HepG2 (cell line): Measurements from ENCODE around the gene PIK3CG. TPM values are rescaled to one million over a fixed set of nuclear protein-coding genes. Genes with fewer than 3 reads are reported as not detected.

ENCODE experiments used
- ATAC-seq: fragments of 200-7000 bp; cut with Tn5 transposase; 3 replicates; pipeline ENCODE4 v1.9.1; 2020; ENCODE audit warnings: mild to moderate bottlenecking, moderate library complexity
- BruUV-seq: library from RNA; stranded (reverse); fragments of 400-500 nt; replicated peaks from 2 replicates; lab custom pipeline; 2021; lab: Mats Ljungman, UMichigan
- CTCF ChIA-PET: fragments of 300-600 bp; formaldehyde crosslinking; extraction: SDS; loops from one replicate; lab custom pipeline; 2021; ENCODE audit warnings: low total read pairs, inconsistent platforms, low intra/inter-chr PET ratio; lab: Yijun Ruan, JAX
- POLR2A ChIA-PET: fragments of 350-600 bp; sonication (Branson Sonifier 250); formaldehyde crosslinking; loops from one replicate; lab custom pipeline; 2020; ENCODE audit warnings: antibody characterized with exemption, inconsistent platforms; lab: Yijun Ruan, JAX
- DNase-seq: peaks from one replicate; pipeline ENCODE4 v3.0.0-alpha.2; 2015; ENCODE audit warnings: low spot score
- FAIRE-seq: peaks from 3 replicates; lab custom pipeline; 2011; peaks lifted over from hg19 to GRCh38; lab: Jason Lieb, UNC
- H2AFZ ChIP-seq: one replicate; pipeline ENCODE4 v1.6.1; 2011; ENCODE audit warnings: low read length, inconsistent platforms
- H3K27ac ChIP-seq: fragments of 300-600 bp; 3 replicates; pipeline ENCODE4 v1.8.0; 2011; ENCODE audit warnings: mixed run types, mild to moderate bottlenecking, mixed read lengths, low read length, inconsistent platforms; ENCODE audit not compliant: insufficient read depth; ENCODE audit errors: extremely low read length
- H3K27me3 ChIP-seq, 2 experiments: fragments of 200-600 bp in 1 of 2; 2 replicates in 1 of 2; 3 replicates in 1 of 2; pipeline versions ENCODE4 v1.6.0 to v1.8.0; 2011; ENCODE audit warnings: low read length in 2 of 2, mild to moderate bottlenecking in 2 of 2, moderate library complexity in 2 of 2, inconsistent platforms in 1 of 2; ENCODE audit not compliant: insufficient read depth in 2 of 2, control insufficient read depth in 1 of 2
- H3K36me3 ChIP-seq, 2 experiments: fragments of 200-600 bp in 1 of 2; replicated peaks in 1 of 2; 2 replicates in 1 of 2; 3 replicates in 1 of 2; pipeline versions ENCODE4 v1.5.1 to v1.8.0; 2011; ENCODE audit warnings: low read length in 2 of 2, inconsistent platforms in 1 of 2; ENCODE audit not compliant: insufficient read depth in 2 of 2, control insufficient read depth in 1 of 2
- H3K4me1 ChIP-seq: 2 replicates; pipeline ENCODE4 v1.5.1; 2012; ENCODE audit warnings: low read length, inconsistent platforms; ENCODE audit not compliant: insufficient read depth
- H3K4me2 ChIP-seq: 2 replicates; pipeline ENCODE4 v1.6.0; 2011; ENCODE audit warnings: low read depth, low read length, inconsistent platforms
- H3K4me3 ChIP-seq, 3 experiments: fragments of 200-600 bp in 1 of 3; sonication (generic), shearing (Covaris generic) in 1 of 3; replicated peaks in 1 of 3; 2 replicates each; pipeline ENCODE4 v1.5.1; 2011 to 2016; ENCODE audit warnings: low read length in 3 of 3, inconsistent platforms in 2 of 3, low read depth in 2 of 3, mild to moderate bottlenecking in 2 of 3, control low read depth in 1 of 3, mixed read lengths in 1 of 3; ENCODE audit not compliant: insufficient read depth in 1 of 3
- H3K79me2 ChIP-seq: one replicate; pipeline ENCODE4 v1.6.1; 2011; ENCODE audit warnings: low read length, inconsistent platforms; ENCODE audit not compliant: insufficient read depth
- H3K9ac ChIP-seq: 2 replicates; pipeline ENCODE4 v1.6.0; 2011; ENCODE audit warnings: mild to moderate bottlenecking, low read depth, low read length, inconsistent platforms; ENCODE audit not compliant: insufficient read depth
- H3K9me3 ChIP-seq: 2 replicates; pipeline ENCODE4 v1.5.1; 2012; ENCODE audit warnings: mild to moderate bottlenecking, low read length
- H4K20me1 ChIP-seq: 2 replicates; pipeline ENCODE4 v1.6.0; 2011; ENCODE audit warnings: inconsistent platforms, mild to moderate bottlenecking, low read length, moderate library complexity; ENCODE audit not compliant: insufficient read depth
- ELF4 ChIP-seq: sonication (generic); formaldehyde crosslinking; IDR thresholded peaks from 2 replicates; pipeline ENCODE4 v1.5.0; 2020; ENCODE audit warnings: missing genetic modification reagents, mild to moderate bottlenecking, moderate library complexity, borderline replicate concordance
- FLYWCH1 ChIP-seq: sonication (generic); formaldehyde crosslinking; IDR thresholded peaks from 2 replicates; pipeline ENCODE4 v1.8.1; 2023; ENCODE audit warnings: mild to moderate bottlenecking, missing genetic modification reagents
- NAIF1 ChIP-seq: sonication (generic); formaldehyde crosslinking; IDR thresholded peaks from 2 replicates; pipeline ENCODE4 v1.5.0; 2020; ENCODE audit warnings: mild to moderate bottlenecking, missing genetic modification reagents, borderline replicate concordance
- PHF21A ChIP-seq: sonication (generic); formaldehyde crosslinking; IDR thresholded peaks from 2 replicates; pipeline ENCODE4 v1.5.0; 2020; ENCODE audit warnings: mild to moderate bottlenecking, missing genetic modification reagents
- PRDM4 ChIP-seq: sonication (generic); formaldehyde crosslinking; IDR thresholded peaks from 2 replicates; pipeline ENCODE4 v1.9.0; 2021; ENCODE audit warnings: missing genetic modification reagents, borderline replicate concordance
- RBFOX2 ChIP-seq: fragments of 200-400 bp; formaldehyde crosslinking; IDR thresholded peaks from 2 replicates; pipeline ENCODE4 v1.6.1; 2017; ENCODE audit warnings: low read depth, mild to moderate bottlenecking, low read length
- SIN3B ChIP-seq: fragments of 150-350 bp; IDR thresholded peaks from 2 replicates; pipeline ENCODE4 v1.6.1; 2014; ENCODE audit warnings: low read length
- SP140L ChIP-seq: sonication (generic); formaldehyde crosslinking; IDR thresholded peaks from 2 replicates; pipeline ENCODE4 v1.4.0; 2020; ENCODE audit warnings: missing genetic modification reagents, borderline replicate concordance
- SUZ12 ChIP-seq: fragments of 150-350 bp; IDR thresholded peaks from 2 replicates; pipeline ENCODE4 v1.6.1; 2014; ENCODE audit warnings: low read depth, low read length
- ZNF407 ChIP-seq: sonication (generic); formaldehyde crosslinking; IDR thresholded peaks from one replicate; pipeline ENCODE4 v1.5.1; 2020; ENCODE audit warnings: mild to moderate bottlenecking, missing genetic modification reagents; ENCODE audit errors: not compliant biosample characterization
- ZSCAN31 ChIP-seq: sonication (generic); formaldehyde crosslinking; IDR thresholded peaks from 2 replicates; pipeline ENCODE4 v1.5.0; 2020; ENCODE audit warnings: low read depth, mild to moderate bottlenecking, missing genetic modification reagents
- WGBS: methylation state at CpG from one replicate; pipeline ENCODE4 v1.1.6; 2017; ENCODE audit warnings: low lambda C conversion rate; 5-methylcytosine and 5-hydroxymethylcytosine counted together
- in situ Hi-C: cut with HindIII; loops from 2 replicates; pipeline ENCODE4 v1.10.0; 2017; ENCODE audit warnings: low pct_unique_long_range_greater_than_20kb; ENCODE audit not compliant: extremely low pct_ligation_motif_present
- intact Hi-C: fragments of 100-400 bp; cut with micrococcal nuclease; formaldehyde crosslinking; loops from one replicate; pipeline ENCODE4 v1.10.0; 2022; ENCODE audit not compliant: unreplicated experiment
- polyA plus RNA-seq, 8 experiments: library from polyadenylated mRNA; depleted of rRNA in 3 of 8; stranded (reverse) in 7 of 8; unstranded in 1 of 8; fragments of >200 nt; fragmentation: Illumina TruSeq in 4 of 8; extraction: Trizol in 4 of 8; gene quantifications; 2 replicates each; pipeline versions ENCODE4 v1.2.1 to v1.2.3, GENCODE V29; 2011 to 2016; ENCODE audit warnings: low read depth in 4 of 8, missing spikeins in 1 of 8, mixed read lengths in 1 of 8; ENCODE audit not compliant: insufficient read depth in 1 of 8
- total RNA-seq, 5 experiments: library from RNA; depleted of rRNA; stranded (reverse); fragments of >200 nt; fragmentation: Illumina TruSeq; extraction: Trizol; gene quantifications; 2 replicates each; pipeline ENCODE4 v1.2.3, GENCODE V29; 2016; ENCODE audit warnings: low read depth in 1 of 5
- TF ChIP-seq, protein P1 (sequence below): sonication (generic); formaldehyde crosslinking; conservative IDR thresholded peaks from 2 replicates; pipeline ENCODE4 v1.8.0; 2022; ENCODE audit warnings: low read depth, missing genetic modification reagents

The PIK3CG gene
- total and polyA plus RNA-seq, 2 of the 13 experiments (the other 11 are each of a cell fraction or from before 2014, with no cell fraction given): not detected

DNA sequence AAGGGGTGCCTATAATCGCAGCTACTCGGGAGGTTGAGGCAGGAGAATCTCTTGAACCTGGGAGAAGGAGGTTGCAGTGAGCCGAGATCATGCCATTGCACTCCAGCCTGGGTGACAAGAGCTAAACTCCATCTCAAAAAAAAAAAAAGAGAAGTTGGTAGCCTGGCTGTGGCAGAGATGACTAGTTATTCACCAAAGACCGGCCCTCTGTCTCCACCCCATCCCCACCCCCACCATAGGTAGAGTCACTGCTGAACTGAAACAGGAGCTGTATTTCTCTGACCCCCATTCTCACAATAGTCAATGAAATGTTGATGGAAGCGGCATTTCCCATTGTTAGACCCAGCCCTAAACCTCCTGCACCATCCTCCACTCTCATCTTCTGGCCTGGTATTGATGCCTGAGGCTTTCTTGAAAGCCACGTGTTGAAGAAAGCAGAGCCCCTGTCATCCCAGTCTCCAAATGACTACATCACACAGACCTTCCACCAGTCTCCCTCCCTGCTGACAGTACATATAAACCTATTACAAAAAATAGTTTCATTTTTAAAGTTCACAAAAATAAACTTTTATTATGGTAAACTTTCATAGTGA, 9.4 kb upstream of the PIK3CG start:
- 19% methylated on average over 6 of the region's 6 CpGs for WGBS
- Histone ChIP-seq H3K27ac (no peak overlapping the region), H3K27me3 (no peaks in the 10 kb centered on the region; a peak in 1 of 5 replicates), H2AFZ (no peak overlapping the region), H3K79me2 (no peaks in the 10 kb centered on the region), H3K4me3 (no peak overlapping the region), H3K4me1 (no peaks in the 10 kb centered on the region), H3K36me3 (no peaks in the 10 kb centered on the region), H3K4me2 (no peak overlapping the region), H3K9ac (no peak overlapping the region), H4K20me1 (no peaks in the 10 kb centered on the region), H3K9me3 (no peaks in the 10 kb centered on the region)
- ChIA-PET CTCF (no interaction called here), POLR2A (no interaction called here)
- ATAC-seq (no peak), DNase-seq (no peak), FAIRE-seq (no peak)
- in situ Hi-C loops: no loop called here
- BruUV-seq: no TSS peak
- intact Hi-C loops: no loop called here
- TF ChIP-seq PRDM4 (CRISPR knock-in tag): no peak
- no peak for TF ChIP-seq SUZ12
- no peak for TF ChIP-seq FLYWCH1
- TF ChIP-seq NAIF1: no peak
- no peak for TF ChIP-seq ELF4 (CRISPR knock-in tag)
- TF ChIP-seq, protein P1, sequence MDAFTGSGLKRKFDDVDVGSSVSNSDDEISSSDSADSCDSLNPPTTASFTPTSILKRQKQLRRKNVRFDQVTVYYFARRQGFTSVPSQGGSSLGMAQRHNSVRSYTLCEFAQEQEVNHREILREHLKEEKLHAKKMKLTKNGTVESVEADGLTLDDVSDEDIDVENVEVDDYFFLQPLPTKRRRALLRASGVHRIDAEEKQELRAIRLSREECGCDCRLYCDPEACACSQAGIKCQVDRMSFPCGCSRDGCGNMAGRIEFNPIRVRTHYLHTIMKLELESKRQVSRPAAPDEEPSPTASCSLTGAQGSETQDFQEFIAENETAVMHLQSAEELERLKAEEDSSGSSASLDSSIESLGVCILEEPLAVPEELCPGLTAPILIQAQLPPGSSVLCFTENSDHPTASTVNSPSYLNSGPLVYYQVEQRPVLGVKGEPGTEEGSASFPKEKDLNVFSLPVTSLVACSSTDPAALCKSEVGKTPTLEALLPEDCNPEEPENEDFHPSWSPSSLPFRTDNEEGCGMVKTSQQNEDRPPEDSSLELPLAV (CRISPR knock-in tag): no peak
- TF ChIP-seq RBFOX2: no peak
- no peak for TF ChIP-seq PHF21A (CRISPR knock-in tag)
- TF ChIP-seq SIN3B: no peak
- no peak for TF ChIP-seq ZNF407 (CRISPR knock-in tag)
- no peak for TF ChIP-seq SP140L (CRISPR knock-in tag)
- no peak for TF ChIP-seq ZSCAN31 (CRISPR knock-in tag)
